DMS53 (cell line): ENCODE measurements around the gene TRAPPC2L.

Experiments used
- DNase-seq: peaks from one replicate; lab custom pipeline; 2025; lab: John Stamatoyannopoulos, UW

The TRAPPC2L gene

GRCh38 chr16:88910284-88911135, 53.6 kb downstream of the TRAPPC2L start:
- no peak for DNase-seq

DNA sequence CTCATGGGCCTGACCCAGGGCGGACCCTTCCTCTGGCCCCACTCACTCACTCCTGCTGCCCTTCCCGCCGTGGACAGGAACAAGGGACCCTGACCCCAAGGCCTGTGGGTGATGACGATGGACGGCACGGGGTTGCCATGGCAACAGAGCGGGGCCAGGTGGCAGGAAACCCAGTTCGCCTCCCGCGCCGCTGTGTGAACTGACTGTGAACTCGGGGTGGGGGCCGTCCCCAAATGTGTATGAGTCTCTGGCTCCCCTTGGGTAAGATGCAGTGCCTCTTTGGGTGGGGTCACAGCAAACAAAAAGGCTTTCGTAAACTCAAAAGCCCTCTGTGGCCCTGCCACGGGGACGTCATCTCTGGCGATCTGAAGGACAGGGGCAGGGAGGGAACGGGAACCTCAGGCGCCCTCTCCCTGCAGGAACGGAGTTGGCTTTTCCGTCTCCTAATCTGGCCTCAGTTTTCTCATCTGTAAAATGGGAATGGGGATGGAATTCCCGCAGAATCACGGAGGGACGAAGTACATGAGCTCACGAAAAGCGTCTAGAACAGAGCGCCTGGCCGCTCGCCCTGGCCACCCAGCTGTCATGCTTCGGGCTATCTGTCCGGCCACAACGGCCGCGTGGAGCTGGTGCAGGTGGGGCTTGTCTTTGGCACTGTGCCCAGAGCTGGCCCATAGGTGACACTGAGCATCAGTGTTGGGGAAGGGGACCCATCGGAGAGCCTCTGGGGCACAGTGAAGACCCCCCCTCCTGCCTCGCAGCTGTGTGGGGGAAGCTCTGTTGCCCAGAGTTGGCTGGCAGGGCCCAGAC, 54.4 kb downstream of the TRAPPC2L start:
- no peak for DNase-seq

- no peak for DNase-seq
Measured at GRCh38 chr16:88911946-88912310, 55.0 kb downstream of the TRAPPC2L start.
